A673 (cell line): ENCODE data around the gene KCNIP4. TPM values are rescaled to one million over a fixed set of nuclear protein-coding genes. Genes with fewer than 3 reads are reported as not detected.

Experiments
- BruUV-seq: library from RNA; stranded (reverse); fragments of 400-500 nt; replicated peaks from 2 replicates; lab custom pipeline; 2021; lab: Mats Ljungman, UMichigan
- CTCF ChIA-PET: fragments of 300-600 bp; sonication (Branson Sonifier 250); formaldehyde crosslinking; loops from one replicate; lab custom pipeline; 2022; ENCODE audit warnings: antibody characterized with exemption; lab: Charles Lee
- POLR2A ChIA-PET: fragments of 300-600 bp; sonication (Branson Sonifier 250); formaldehyde crosslinking; loops from one replicate; lab custom pipeline; 2022; ENCODE audit warnings: antibody characterized with exemption; ENCODE audit not compliant: low non-redundant PET; lab: Charles Lee
- DNase-seq: peaks from one replicate; pipeline ENCODE4 v3.0.0-alpha.2; 2015; ENCODE audit warnings: low spot score
- H3K27ac ChIP-seq: fragments of 200-600 bp; sonication (generic); 2 replicates; pipeline ENCODE4 v1.5.1; 2016; ENCODE audit warnings: mixed run types, low read depth, mild to moderate bottlenecking, mixed read lengths, antibody characterized with exemption, low read length; ENCODE audit not compliant: poor library complexity, severe bottlenecking
- H3K27me3 ChIP-seq: fragments of 200-600 bp; sonication (generic); replicated peaks from 2 replicates; pipeline ENCODE4 v1.6.1; 2017; ENCODE audit warnings: mixed run types, low read depth, mild to moderate bottlenecking, mixed read lengths, antibody characterized with exemption, low read length; ENCODE audit not compliant: insufficient read depth, poor library complexity
- H3K36me3 ChIP-seq: fragments of 200-600 bp; sonication (generic); 2 replicates; pipeline ENCODE4 v1.6.1; 2016; ENCODE audit warnings: mixed run types, mild to moderate bottlenecking, mixed read lengths, antibody characterized with exemption, low read length; ENCODE audit not compliant: insufficient read depth, poor library complexity, severe bottlenecking
- H3K4me1 ChIP-seq: fragments of 200-600 bp; sonication (generic); 2 replicates; pipeline ENCODE4 v1.6.1; 2017; ENCODE audit warnings: mixed run types, mild to moderate bottlenecking, mixed read lengths, antibody characterized with exemption, low read length; ENCODE audit not compliant: insufficient read depth, poor library complexity, severe bottlenecking
- H3K4me3 ChIP-seq: fragments of 200-600 bp; sonication (generic); 2 replicates; pipeline ENCODE4 v1.5.1; 2016; ENCODE audit warnings: low read depth, mixed run types, mild to moderate bottlenecking, mixed read lengths, low read length; ENCODE audit not compliant: poor library complexity, severe bottlenecking
- H3K9me3 ChIP-seq: fragments of 200-600 bp; sonication (generic); 2 replicates; pipeline ENCODE4 v1.6.1; 2016; ENCODE audit warnings: mixed run types, low read depth, mild to moderate bottlenecking, mixed read lengths, antibody characterized with exemption, low read length; ENCODE audit not compliant: poor library complexity, severe bottlenecking
- EZH2 ChIP-seq: fragments of 200-600 bp; sonication (generic); IDR thresholded peaks from 2 replicates; pipeline ENCODE4 v1.6.1; 2017; ENCODE audit warnings: borderline replicate concordance, low read depth, mild to moderate bottlenecking, mixed read lengths, antibody characterized with exemption, low read length; ENCODE audit not compliant: poor library complexity, severe bottlenecking
- intact Hi-C: fragments of 100-400 bp; cut with micrococcal nuclease; formaldehyde crosslinking; loops from one replicate; pipeline ENCODE4 v1.10.0; 2022; ENCODE audit not compliant: unreplicated experiment
- total RNA-seq: library from RNA; stranded (reverse); gene quantifications from 2 replicates; pipeline ENCODE4 v1.2.3, GENCODE V29; 2021
- TF ChIP-seq, protein P1 (sequence below): fragments of 300-800, 200-600 bp; sonication (generic); conservative IDR thresholded peaks from 2 replicates; pipeline ENCODE4 v1.5.1; 2017; ENCODE audit warnings: low read depth, mild to moderate bottlenecking, antibody characterized with exemption, low read length, moderate library complexity, mixed read lengths

Gene KCNIP4
- total RNA-seq, 1 experiment from 2014 or later = not detected

DNA sequence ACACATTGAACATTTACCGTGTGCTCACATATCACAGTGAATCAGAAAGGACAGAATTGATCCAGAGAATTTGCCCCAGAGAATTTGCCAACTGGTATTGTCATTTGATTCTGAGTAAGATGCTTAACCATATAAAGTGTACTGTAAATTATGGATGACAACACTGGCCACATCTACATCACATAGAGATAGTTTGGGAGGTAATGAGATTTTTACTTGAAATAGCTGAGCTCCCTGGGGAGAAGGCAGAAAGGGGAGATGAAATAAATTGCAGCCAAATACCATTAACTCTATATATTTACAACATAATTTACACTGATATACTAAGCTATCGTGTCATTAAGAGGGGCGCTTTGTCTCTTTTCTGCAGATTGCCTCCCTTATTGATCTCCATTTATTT is 564.0 kb downstream of the KCNIP4 start:
- Histone ChIP-seq H3K9me3 (no peaks in the 10 kb centered on the region), H3K4me3 (no peak overlapping the region), H3K27ac (no peak overlapping the region), H3K27me3 (no peaks in the 10 kb centered on the region), H3K36me3 (no peaks in the 10 kb centered on the region), H3K4me1 (no peaks in the 10 kb centered on the region)
- CTCF ChIA-PET = no interaction called here
- POLR2A ChIA-PET = no interaction called here
- intact Hi-C loops = no loop called here
- TF ChIP-seq, protein P1, sequence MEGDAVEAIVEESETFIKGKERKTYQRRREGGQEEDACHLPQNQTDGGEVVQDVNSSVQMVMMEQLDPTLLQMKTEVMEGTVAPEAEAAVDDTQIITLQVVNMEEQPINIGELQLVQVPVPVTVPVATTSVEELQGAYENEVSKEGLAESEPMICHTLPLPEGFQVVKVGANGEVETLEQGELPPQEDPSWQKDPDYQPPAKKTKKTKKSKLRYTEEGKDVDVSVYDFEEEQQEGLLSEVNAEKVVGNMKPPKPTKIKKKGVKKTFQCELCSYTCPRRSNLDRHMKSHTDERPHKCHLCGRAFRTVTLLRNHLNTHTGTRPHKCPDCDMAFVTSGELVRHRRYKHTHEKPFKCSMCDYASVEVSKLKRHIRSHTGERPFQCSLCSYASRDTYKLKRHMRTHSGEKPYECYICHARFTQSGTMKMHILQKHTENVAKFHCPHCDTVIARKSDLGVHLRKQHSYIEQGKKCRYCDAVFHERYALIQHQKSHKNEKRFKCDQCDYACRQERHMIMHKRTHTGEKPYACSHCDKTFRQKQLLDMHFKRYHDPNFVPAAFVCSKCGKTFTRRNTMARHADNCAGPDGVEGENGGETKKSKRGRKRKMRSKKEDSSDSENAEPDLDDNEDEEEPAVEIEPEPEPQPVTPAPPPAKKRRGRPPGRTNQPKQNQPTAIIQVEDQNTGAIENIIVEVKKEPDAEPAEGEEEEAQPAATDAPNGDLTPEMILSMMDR = no peak
- no peak for TF ChIP-seq EZH2
- BruUV-seq = no TSS peak
- DNase-seq = no peak

DNA sequence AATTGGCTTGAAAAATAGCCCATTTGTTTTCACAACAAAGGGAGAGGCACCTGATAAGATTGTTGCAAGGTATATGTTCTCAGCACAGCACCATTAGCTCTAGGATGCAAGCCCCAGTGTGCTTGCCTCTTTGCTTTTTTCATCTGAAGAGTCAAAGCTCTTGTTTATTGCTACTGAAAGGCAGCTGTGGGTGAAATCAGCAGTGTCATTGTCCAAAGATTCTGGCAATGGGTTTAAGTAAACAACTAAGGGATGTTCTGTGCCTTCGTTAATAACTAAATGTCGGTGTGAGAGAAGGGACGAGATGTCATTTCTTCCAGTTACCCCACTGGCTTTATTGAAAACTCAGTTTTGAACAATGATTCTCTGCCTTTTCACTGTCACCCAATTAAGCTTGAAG is 567.7 kb downstream of the KCNIP4 start:
- Histone ChIP-seq H3K4me3 (no peak overlapping the region), H3K9me3 (no peaks in the 10 kb centered on the region), H3K27me3 (no peaks in the 10 kb centered on the region), H3K36me3 (no peaks in the 10 kb centered on the region), H3K27ac (no peak overlapping the region), H3K4me1 (no peaks in the 10 kb centered on the region)
- intact Hi-C loops = no loop called here
- CTCF ChIA-PET = no interaction called here
- DNase-seq = no peak
- POLR2A ChIA-PET = no interaction called here
- TF ChIP-seq EZH2 = no peak
- TF ChIP-seq, protein P1 = no peak
- no TSS peak for BruUV-seq

- TF ChIP-seq EZH2 = no peak
- TF ChIP-seq, protein P1 = no peak
- Histone ChIP-seq H3K27me3 (no peaks in the 10 kb centered on the region), H3K4me3 (no peak overlapping the region), H3K27ac (no peak overlapping the region), H3K4me1 (no peaks in the 10 kb centered on the region), H3K9me3 (no peaks in the 10 kb centered on the region), H3K36me3 (no peaks in the 10 kb centered on the region)
- no TSS peak for BruUV-seq
- no peak for DNase-seq
- ChIA-PET POLR2A (no interaction called here), CTCF (no interaction called here)
- intact Hi-C loops = no loop called here
These were observed 571.5 kb downstream of the KCNIP4 start for GRCh38 chr4:21377046-21377445.
